ENCODE data around the gene MRPL2.
"Not testable (repeated sequence)": the region's sequence is repeated elsewhere in the genome, so short reads cannot be mapped to it uniquely, and the experiment has no call there.

The MRPL2 gene

DNA sequence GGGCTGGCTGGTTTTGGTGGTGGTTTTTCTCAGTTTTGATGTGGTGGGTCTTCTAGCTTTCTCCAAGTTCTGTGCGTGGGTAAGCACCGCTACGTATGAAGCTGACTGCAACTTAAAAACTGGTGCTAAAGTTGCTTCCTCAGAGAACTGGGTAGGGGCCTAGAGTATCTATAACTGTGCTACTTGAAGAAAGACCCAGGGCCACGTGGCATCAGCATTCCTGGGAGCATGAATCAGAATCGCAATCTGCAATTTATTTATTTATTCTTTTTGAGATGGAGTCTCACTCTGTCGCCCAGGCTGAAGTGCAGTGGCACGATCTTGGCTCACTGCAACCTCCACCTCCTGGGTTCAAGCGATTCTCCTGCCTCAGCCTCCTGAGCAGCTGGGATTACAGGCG lies 22.7 kb upstream of the MRPL2 start:
- not testable (repeated sequence) for DNase-seq

DNA sequence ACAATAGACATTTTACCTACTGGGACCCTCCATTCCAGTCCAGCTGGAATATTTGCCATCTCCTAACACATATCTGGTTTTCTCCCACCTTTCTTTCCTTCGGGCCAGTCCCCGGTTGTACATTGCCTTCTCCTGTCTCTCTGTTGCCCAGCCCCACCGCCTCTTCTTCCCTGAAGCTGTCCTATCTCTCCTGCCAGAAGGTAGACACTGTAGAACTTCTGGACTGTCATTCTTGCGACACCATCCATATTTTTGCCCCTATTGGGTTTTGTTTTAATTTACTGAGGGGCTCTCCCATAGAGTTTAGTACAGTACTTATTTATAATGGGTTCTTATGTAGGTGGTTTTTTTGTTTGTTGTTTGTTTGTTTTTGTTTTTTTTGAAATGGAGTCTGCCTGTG lies 21.8 kb upstream of the MRPL2 start:
- no peak for DNase-seq

DNA sequence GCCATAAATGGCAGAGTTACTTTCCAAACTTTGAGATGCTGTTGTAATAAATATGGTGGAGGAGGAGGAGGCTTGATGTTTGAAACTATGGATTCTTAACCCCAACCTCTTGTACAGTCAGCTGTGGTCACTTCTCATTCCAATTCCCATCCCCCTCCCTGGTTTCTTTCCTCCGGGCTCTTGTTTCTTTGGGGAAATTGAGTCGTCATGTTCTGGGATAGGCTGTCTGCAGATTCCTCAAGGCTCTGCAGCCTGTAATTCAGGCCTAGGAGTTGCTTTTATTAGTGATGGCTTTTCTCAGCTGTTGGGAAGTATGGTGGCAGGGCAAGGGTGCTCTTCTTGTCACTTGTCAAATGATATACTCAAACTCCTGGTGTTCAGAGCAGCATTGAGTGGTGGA lies 19.5 kb upstream of the MRPL2 start:
- DNase-seq = no peak

DNA sequence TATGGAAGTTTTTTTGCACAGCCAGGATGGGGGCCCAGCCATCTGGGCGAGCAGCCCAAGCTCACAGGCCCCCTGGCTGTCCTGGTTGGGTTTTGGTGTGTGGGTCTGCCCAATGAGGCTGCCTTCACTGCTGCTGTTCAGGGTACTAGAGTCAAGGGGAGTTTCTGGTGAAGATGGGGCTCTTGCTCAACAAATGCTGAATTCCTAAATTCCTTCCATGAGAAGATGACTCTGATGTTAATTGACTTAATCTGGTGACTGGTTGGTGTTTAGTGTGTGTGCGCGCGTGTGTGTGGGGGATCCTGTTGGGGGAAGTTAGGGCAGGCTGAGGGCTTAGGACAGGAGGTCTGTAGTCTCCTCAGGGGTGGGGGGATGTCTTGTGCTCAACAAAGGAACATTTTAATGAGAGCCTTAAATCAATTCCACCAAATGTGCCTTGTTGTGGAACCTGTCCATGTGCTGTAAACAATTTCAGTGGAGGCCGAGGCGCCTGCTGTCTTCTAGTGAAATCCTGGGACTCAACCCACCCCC lies 18.8 kb upstream of the MRPL2 start:
- DNase-seq = no peak

DNA sequence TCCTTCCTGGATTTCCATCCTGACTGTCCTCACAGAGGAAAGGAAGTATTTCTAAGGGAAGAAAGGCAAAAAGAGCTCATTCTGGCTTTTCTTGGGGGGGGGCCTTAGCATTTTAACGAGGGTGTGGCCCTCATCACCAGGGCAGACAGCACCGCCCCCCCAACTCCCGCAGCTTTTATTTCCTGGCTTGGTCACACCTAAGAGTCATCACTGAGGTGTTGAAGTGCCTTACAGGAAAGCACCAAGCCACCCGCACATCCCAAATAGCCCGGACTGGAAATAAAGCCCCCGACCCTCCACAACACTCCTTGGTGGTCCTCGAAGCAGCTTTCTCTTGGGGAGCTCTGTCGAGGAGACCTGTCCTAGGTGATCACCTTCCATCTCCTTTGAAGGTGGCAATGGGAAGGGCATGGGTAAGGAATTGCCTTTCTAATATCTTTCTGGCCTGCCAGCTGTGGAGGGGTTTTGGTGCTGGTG lies 18.1 kb upstream of the MRPL2 start:
- no peak for DNase-seq

DNA sequence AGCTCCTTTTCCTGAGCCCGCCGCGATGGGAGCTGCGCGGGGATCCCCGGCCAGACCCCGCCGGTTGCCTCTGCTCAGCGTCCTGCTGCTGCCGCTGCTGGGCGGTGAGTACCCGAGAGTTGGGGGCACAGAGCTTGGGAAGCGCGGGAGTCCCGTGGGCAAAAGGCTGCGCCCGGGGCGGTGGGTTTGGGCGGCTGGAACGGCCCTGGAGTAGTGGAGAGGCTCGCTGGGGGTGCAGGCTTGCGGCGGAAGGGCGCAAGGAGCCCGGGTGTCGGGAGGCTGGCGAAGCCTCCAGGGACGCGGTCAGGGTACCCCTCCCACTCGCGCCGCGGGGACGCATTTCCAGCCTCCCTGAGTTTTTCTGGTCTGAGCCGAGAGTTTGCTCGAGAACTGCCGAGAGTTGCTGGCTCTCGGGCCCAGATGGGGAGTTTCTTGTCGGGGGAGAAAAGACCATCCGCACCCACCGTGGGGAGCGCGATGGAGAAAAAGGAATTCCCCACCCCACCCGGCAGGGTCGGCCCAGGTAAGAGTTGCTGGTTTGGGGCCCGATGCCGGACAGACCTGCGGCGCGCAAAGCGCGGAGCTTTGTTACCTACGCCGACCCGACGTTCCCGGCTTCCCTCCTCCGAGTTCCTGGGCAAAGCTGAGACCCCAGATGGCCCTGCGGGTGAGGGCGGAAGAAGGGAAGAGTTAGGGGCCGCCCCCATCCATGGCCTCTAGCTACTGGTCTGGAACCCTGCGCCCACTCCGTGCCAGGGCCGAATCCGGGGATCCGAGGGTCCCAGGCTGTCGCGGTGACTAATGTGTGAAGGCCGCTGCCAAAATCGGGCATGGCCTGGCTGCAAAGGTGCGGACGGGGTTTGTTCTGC lies 17.5 kb upstream of the MRPL2 start:
- DNase-seq = no peak

DNA sequence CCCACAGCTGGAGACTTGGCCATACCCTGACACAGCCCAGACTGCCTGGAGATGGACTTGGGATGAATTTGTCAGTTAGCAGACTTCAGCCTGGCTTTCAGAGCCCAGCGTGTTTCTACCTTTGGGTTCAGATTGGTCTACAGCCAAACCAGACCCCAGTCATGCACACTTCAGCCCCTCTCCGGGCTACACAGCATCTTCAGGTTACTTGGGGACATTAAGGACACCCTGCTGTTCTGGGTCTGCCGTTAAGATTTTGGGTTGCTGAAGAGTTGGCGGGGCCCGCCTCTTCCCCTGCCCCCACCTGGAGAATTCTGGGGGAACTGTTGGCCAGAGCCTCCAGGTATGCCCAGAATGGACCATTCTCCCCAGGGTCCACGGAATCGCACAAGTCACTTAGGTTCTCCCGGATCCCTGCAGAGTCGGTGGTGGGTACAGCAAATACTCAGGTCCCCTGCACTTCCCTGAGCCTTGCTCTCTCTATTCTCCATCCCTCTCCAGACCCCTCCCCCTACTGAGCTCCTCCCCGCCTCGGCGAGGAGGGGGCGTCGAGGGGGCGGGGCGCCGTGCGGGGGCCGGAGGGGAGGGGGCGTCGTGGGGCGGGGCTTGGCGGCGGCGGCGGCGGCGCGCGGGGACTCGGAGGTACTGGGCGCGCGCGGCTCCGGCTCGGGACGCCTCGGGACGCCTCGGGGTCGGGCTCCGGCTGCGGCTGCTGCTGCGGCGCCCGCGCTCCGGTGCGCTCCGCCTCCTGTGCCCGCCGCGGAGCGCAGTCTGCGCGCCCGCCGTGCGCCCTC lies 16.6 kb upstream of the MRPL2 start, which contains the start of gene PTK7:
Gene PTK7 (plus strand): TSS at position 645 of the 794 bp plus-strand sequence. CDS start 175 bp downstream, outside the sequence.
- DNase-seq = no peak

DNA sequence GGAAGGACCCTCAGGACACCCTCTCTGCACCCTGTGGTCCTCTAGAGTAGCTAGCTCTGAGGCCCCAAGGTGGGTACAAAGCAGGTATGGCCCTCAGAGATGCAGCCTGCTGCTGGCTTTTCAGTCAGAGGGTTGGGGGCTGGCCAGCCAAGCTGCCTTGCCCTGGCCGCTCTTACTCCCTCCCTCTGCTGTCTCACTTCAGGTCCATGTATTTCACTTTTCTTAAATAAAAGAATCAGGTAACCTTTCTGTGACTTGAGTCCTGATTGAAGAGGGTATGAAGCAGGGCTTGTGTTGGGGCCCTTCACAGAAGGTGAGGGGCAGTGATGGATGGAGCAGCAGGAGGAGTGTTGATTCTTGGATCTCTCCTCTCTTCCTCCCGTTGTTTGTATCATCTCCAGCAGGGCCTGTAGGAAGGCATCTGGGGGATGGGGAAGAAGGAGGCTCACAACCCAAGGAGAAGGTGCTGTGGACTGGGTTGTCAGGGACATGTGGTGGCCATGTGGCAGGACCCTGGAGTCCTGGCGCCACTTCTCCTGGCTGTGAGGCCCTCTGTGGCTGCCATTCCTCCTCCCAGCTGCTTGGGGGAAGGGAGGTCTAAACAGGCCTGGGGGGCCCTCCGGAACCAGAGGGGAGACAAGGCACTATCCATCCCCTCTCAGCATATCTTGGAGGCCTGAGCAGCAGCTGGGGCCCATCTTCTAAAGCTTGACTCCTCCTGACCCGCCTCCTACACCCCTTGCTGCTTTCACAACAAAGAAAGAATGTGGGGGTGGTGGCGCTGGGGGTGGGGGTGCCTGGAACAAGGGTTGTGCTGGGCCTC lies 15.8 kb upstream of the MRPL2 start:
- no peak for DNase-seq

DNA sequence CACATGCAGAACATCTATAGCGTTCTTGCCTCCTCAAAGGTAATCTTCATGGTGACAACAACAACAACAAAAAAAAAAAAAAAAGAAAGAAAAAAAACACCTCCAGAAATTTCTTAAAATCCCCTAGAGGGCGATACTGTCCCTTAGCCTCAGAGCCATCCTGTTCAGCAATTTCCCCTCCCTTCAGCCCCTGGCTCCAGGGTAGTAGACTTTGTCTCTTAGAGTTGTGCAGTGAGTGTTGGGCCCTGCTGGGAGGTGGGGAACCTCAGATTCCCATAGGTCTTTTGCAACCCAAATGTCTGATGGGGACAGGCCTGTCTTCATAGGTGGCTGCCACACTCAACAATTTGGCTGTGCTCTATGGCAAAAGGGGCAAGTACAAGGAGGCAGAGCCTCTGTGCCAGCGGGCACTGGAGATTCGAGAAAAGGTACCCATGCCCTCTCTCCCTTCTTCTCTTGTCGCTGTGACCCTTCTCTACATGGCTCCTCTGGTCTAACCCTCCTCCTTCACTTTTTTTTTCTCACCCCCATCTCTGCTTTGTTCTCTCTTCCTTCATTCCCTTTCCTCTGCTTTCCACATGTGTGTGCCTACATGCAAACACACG lies 10.9 kb upstream of the MRPL2 start:
- DNase-seq = no peak

DNA sequence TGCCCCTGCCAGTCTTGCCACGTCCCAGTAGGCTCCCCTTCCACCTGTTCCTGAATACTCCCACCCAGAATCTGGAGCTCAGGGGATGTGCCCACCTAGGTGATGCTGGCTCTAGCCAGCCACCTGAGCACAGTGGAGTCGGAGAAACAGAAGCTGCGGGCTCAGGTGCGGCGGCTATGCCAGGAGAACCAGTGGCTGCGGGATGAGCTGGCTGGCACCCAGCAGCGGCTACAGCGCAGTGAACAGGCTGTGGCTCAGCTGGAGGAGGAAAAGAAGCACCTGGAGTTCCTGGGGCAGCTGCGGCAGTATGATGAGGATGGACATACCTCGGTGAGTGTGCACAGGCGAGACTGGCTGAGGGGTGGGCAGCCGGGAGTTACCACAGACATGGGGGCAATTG lies 3.6 kb upstream of the MRPL2 start:
- no peak for DNase-seq

DNA sequence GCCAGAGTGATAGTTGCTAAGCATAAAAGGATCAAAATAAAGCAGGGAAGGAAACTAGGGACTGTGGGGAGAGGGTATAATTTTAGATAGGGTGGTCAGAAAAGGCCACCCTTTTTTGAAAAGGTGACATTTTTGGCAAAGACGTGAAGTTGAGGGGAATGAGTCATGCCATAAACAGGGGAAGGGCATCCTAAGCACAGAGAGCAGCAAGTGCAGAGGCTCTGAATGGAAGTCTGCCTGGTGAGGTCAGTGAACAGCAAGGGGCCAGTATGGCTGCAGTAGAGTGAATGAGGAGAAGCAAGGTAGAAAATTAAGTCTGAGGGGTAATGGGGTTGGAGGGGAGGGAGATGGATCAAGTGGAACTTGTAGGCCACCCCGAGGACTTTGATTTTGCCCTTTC lies 2.6 kb upstream of the MRPL2 start:
- DNase-seq = no peak

DNA sequence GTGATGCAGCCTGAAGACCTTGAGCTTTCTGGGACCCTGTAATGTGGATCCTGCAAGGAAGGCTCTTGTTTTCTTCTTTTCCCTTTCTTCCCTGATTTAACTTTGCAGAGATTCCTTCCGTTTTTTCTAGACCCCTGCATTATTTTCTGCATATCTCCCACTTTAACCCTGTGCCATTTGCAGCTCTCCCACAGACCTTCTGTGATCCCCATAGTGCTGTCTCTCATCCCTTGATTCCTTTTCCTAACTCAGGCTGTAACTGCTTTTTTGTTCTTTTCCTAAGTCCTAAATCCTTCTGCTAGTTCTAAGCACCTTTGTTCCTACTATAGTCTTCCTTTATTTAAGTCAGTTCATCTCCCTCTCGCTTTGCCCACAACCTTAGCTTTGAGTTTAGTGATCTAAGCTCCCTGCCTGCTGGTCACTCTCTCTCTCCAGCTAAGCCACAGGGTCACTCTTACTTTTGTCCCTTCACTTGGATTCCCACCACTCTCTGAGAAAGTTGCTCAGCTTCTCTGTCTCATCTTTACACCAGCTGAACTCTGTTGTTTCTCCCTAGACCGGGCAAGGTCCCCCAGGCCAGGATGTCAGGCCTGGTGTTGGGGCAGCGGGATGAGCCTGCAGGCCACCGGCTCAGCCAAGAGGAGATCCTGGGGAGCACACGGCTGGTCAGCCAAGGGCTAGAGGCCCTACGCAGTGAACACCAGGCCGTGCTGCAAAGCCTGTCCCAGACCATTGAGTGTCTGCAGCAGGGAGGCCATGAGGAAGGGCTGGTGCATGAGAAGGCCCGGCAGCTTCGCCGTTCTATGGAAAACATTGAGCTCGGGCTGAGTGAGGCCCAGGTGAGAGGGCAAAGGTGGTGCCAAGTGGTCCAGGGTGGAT lies 1.8 kb upstream of the MRPL2 start:
- no peak for DNase-seq

DNA sequence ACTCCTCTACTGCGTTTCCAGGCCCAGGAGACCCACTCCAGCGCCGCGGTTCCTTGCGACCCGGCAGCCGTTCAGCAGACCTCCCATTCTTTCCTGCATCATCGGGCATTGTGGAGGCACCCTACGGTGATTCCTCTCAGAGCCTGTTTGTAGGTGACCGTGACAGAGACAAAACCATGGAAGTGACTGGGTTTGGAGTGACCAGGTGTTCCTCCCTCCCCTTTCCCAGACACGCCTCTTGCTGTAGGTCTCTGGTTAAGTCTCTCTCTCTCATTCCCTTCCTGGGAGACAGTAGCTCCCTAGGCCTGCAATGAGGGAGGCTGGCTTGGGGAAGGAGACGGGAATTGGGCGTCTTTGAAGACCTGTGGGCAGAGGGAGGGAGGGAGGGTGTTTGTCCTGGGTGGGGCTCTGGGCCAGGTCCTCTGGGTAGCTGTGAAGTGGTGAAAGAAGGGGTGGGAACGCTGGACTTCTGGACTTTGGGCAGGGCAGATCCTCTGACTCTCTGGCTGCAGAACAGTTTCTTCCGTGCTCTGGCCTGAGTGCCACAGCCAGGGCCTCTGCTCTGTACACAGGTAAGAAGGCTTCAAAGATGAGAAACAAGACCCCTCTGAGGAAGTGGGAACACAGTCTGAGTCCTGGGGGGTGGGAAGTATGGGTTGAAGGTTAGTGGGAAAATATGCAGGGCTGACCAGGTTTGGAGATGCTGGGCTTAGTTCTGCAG lies 960 bp upstream of the MRPL2 start:
- no peak for DNase-seq

DNA sequence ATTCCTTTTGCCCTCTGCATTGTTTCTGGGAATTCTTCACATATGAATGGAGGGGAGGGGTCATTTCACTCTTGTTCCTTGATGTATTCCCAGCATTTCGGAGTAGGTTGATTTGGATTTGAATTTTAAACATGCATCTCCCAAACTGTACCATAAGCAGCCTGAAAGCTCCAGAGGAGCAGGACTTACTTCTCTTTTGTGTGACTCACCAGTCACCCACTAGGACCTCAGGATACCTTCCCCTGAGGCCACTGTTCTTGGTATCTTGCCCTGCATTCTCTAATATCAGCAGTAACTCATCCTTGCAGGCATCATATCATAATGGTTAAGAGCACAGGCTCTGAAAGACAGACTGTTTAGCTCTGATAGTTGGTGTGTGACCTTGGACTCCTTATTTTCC lies 703 bp downstream of the MRPL2 start:
- no peak for DNase-seq

DNA sequence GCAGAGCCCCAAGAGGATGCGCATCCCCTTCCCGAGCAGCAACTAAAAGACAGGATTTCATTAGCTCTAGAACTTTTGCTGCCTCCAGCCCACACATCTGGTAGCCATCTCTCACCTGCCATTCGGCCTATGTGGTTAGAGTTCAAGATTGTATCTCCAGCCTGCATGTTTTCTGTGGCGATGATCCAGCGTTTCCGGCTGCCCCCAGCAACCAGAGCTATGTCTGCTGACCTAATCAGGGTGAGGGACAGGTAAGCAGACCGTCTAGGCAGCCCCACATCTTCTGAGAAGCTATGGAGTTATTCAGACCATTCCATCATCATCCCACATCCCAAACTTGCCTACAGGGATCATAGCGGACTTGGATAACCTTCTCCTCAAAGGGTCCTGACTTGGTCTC lies 3.3 kb downstream of the MRPL2 start:
- no peak for DNase-seq

DNA sequence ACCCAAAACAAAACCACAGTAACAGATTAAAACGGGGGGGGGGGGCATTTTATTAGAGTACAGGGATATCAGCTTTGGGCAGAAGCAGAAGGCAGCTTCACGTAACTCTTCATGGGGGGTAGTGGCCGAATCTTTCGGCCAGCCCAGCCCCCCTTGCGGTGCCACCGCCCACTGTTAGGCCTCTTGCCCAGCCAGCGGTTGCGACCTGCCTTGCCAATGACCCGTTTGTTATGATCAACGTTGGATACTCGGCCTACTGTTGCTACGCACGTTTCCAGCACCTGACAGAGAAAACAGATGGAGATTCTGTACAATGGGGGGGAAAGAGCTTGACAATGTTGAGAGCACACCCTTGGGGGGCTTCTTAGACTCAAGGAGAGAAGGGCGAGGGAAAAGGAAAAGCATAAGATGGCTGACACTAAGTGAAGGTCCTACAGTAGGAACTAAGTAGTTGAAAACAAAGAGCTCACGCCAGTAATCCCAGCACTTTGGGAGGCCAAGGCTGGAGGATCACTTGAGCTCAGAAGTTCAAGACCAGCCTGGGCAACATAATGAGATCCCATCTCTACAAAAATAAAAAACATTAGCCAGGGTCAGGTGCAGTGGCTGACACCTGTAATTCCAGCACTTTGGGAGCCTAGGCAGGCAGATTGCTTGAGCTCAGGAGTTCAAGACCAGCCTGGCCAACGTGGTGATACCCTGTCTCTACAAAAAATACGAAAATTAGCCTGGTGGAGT lies 4.9 kb downstream of the MRPL2 start:
- no peak for DNase-seq

DNA sequence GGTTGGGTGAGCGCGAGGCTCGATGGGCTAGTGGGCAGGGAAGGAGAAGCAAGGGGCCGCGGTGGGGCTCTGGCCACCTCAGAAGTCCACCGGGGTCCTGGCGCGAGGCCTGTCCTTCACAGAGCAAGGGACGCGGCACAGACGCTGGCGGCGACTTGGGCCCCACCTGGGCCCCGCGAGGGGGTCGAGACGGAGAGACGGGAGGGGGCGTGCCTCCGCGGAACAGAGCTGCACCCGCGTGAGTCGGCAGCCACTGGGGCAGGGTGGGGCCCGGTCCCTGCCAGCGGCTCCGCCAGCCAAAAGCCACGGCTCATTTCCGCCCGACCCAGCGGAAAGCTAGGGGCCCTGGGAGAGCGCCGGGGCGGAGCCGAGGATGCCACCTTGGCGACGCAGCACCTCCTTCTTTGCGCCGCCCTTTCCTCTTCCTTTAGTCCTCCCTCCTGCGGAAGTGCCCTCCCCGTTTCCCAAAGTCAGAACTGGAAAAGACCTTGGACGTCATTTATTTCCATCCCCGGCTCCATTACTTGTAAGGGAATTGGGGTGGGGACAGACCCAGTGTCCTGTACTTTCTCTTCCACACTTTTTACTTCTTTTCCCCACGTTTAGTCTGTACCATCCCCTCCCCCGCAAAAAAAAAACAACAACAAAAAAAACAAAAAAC lies 5.6 kb downstream of the MRPL2 start, which contains the start of gene CUL7:
Gene CUL7 (minus strand): TSS at position 307 of the 661 bp plus-strand sequence. CDS start 1,063 bp downstream, outside the sequence.
- peak; percentile 90 for DNase-seq

DNA sequence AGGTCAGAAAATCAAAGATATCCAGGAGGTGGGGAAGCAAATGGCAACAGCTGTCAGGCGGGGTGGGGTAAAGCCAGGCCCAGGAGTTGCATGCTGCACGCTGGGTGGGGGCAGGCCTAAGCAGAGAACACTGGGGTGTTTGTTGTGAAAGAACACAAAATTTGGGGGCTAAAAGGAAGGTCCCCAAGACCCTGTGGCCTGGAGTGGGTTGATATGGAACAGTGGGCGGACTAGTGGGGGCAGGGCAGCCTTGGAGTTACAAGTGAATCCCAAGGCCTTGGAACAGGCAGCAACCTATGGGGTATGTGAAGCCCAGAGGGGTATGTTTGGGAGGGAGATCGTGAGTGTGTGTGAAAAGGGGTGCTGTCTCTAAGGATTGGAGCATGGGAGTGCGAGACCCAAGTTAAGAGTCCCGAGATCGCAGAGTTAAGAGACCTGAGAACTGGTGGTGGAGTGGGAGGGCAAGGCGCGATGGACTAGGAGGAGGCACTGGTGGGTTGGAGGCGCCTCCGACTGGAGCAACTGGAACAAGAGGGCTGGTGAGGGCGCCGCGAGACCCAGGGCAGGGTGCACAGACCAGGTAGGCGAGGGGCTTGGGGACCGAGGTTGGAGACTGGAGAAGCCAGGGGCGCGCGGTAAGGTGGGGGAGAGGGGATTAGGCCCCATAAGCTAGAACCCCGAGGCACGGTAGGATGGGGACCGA lies 6.2 kb downstream of the MRPL2 start:
- DNase-seq = no peak

Measured in activated effector memory CD4-positive, alpha-beta T cell treated with Interleukin-2 at 50 U/mL for 16 hours (primary cell).